NCI-H146 treated with DMSO at 0.1 percent for 48 hours (cell line): Measurements from ENCODE around the gene SMAP1.
"Not testable (repeated sequence)": the region's sequence is repeated elsewhere in the genome, so short reads cannot be mapped to it uniquely, and the experiment has no call there.

Source experiments
- DNase-seq: peaks from one replicate; lab custom pipeline; 2025; ENCODE audit not compliant: unreplicated experiment; lab: John Stamatoyannopoulos, UW

Gene SMAP1

DNA sequence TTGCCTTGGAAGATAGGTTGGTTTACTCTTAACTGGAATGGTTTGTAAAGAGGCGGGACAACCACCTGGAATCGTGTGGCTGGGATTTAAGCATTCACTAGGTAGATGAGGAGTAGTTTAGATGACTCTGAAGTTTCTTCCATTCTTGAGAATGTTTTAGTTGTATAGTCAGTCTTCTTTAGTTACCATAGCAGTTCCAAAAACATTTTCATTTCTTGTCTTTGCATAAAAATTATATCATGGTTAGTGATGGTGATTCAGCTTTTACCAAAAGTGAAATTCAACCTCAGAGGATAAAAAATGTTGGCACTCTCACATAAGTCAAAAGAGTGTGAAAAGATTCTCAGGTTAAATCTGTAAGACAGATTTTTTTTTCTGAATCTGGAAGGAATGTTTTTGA is 70.3 kb downstream of the SMAP1 start:
- DNase-seq = no peak

DNA sequence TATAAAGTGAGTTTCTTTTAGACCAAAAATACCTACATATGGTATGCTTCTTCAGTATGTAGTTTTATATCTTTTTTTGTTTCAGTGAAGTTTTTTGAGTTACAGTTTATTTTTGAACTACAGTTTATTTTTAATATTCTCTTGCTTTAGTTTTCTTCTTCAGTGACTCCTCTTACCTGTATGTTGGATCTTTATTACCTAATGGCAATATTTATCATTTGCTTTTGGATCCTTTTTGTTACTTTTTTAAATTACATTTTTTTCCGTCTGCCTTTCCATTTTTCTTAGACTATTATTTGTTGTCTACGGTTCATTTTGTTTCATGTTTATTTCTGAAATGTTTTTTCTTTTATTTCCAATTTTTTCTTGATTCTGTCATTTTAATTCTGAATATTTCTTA is 71.9 kb downstream of the SMAP1 start:
- DNase-seq = no peak

DNA sequence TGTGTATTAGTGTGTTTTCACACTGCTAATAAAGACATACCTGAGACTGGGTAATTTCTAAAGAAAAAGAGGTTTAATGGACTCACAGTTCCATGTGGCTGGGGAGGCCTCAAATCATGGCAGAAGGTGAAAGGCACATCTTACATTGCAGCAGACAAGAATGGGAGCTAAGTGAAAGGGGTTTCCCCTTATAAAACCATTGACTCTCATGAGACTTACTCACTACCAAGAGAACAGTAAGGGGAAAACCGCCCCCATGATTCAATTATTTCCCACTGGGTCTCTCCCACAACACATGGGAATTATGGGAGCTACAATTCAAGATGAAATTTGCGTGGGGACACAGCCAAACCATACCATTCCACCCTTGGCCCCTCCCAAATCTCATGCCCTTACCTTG is 73.1 kb downstream of the SMAP1 start:
- DNase-seq = not testable (repeated sequence)

DNA sequence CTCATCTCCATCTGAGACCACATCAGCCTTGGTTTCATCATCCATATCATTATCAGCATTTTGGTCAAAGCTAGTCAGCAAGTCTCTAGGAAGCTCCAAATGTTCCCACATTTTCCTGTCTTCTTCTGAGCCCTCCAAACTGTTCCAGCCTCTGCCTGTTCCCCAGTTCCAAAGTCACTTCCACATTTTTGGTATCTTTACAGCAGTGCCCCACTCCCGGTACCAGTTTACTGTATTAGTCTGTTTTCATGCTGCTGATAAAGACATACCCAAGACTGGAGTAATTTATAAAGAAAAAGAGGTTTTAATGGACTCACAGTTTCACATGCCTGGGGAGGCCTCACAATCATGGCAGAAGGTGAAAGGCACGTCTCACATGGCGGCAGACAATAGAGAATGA is 74.8 kb downstream of the SMAP1 start:
- not testable (repeated sequence) for DNase-seq

DNA sequence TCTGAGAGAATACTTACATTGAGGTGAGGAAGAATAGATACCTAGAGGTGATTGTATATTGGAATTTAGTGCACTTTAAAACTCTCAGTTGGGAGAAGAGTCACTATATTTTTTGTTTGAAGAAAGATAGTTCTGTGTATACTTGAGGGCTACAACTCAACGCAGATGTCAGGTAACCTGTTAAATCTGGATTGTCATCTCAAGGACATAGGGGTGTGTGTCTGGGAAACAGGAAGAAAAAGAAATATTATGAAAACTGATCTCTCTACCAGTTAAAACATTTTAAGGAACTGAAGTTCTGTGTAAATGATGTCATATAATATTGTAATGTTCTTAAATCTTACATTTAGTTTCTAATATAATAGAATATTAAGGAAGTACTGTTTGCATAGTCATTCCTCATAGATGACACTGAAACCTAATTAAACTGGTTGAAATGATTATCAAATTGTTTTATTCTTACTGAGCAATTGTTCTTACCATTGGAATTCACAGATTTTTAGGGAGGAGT is 86.2 kb downstream of the SMAP1 start:
- no peak for DNase-seq

DNA sequence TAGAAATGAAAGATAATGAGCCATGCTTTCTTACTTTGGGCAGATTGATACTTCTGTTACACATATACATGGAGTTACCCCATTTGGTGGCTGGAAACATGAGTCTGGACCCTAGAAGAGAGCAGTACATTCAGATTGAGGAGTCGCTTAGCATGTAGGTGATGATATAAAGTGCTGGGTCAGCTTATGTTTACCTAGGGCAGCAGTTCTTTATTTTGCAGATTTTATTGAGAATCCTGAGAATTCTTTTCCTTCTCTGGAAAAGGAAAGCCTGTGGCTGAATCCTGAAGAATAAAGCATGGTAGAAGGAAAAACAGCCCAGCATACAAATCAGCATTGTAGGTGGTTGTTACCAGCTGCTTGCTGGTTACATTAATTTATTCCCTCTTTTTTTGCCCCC is 91.2 kb downstream of the SMAP1 start:
- DNase-seq = no peak

DNA sequence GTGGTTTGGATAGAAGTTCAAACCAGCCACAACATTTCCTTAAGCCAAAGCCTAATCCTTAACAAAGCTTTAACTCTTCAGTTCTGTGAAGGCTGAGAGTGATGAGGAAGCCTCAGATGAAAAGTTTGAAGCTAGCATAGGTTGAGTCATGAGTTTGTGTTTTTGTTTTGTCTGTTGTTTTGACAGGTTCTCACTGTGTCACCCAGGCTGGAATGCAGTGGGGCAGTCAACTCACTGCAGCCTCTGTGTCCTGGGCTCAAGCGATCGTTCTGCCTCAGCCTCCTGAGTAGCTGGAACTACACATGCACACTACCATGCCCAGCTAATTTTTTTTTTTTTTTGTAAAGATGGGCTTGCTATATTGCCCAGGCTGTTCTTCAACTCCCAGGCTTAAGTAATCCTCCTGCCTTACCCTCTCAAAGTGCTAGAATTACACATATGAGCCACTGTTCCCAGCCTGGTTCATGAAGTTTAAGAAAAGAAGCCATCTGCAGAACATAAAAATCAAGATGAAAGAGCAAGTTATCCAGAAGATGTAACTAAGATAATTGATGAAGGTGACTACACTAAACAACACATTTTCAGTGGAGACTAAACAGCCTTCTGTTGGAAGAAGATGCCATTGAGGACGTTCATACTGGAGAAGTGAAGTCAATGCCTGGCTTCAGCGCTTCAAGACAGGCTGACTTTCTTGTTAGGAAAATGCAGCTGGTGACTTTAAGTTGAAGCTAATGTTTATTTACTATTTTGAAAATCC is 96.2 kb downstream of the SMAP1 start:
- no peak for DNase-seq

DNA sequence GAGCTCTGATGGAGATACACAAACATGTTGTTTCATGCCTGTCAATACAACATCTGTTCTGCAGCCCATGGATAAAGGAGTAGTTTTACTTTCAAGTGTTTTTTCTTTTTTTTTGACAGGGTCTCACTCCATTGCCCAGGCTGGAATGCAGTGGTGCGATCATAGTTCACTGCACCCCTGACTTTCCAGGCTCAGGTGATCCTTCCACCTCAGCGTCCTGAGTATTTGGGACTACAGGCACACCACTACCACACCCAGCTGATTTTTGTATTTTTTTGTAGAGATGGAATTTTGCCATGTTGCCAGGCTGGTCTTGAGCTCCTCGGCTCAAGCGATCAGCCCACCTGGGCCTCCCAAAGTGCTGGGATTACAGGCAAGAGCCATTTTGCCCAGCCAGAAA is 97.0 kb downstream of the SMAP1 start:
- no peak for DNase-seq

DNA sequence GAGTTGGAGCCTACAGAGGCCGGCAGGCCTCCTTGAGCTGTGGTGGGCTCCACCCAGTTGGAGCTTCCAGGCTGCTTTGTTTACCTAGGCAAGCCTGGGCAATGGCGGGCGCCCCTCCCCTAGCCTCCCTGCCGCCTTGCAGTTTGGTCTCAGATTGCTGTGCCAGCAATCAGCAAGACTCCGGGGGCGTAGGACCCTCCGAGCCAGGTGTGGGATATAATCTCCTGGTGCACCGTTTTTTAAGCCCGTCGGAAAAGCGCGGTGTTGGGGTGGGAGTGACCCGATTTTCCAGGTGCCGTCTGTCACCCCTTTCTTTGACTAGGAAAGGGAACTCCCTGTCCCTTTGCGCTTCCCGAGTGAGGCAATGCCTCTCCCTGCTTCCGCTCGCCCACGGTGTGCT is 103.7 kb downstream of the SMAP1 start:
- DNase-seq = not testable (repeated sequence)

DNA sequence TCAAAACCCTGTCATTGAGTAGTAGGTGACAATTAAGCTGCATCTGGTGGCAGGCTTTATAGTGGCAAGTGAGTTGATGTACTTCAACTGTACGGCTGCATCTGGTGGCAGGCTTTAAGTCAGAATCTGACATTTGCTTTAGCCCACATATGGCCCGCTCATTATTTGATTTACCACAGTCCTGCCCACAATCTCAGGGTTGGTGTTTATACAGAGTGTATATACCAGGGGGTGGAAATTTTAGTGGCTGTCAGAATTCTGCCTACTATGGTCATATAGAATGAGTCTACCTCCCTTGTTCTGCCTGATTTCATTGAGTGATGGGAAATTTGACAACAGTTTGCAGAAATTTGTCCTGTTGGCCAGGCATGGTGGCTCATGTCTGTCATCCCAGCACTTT is 112.3 kb downstream of the SMAP1 start:
- no peak for DNase-seq

DNA sequence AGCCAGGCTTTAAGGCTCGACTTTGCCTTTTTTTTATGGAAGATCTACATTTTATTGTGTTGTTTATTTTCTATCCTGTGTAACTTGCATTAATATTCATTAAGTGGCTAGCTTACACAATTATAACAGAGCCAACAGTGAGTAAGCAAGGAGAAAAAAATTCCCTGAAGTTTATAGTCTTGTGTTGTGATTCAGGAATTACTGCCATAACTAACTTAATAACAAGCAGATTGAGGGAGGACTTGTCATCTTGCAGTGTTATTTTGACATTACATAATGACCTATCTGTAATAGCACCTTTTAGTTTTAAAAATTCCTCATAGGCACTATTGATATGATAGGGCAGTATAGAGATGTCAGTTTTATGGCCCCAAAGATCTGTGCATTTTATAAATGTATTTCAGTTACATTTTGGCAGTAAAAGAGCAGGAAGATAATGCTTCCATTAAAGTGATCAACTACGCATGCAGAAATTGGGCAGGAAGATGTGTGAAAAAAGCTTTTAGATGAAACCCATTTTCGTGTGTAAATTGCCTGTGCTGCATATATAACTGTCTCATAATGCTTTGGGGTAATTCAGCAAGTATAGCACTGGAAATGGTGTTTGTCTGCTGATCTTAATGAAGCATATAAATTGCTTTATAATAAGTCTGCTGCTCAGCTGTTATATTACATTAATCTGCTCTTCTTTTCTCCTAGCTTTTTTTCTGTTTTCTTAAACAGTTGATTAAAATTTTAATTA is 123.0 kb downstream of the SMAP1 start:
- no peak for DNase-seq

DNA sequence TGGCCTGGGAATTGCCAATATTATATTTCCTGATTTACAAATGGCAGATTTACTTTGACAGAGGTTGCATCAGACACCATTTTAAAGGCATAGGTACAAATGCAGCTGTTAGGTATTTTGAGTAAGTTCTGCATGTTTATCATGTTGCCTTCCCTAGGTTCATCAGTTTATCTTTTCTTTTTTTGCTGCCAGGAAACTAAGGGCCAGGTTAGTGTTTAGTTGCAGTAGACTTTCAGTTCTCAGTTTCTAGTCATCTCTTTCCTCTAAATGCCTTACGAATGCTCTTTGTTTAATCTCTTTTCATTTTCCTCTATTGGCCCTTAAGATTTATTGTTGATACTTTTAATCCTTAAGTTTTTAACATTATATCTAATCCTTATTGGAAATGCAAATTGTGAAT is 129.9 kb downstream of the SMAP1 start:
- no peak for DNase-seq

DNA sequence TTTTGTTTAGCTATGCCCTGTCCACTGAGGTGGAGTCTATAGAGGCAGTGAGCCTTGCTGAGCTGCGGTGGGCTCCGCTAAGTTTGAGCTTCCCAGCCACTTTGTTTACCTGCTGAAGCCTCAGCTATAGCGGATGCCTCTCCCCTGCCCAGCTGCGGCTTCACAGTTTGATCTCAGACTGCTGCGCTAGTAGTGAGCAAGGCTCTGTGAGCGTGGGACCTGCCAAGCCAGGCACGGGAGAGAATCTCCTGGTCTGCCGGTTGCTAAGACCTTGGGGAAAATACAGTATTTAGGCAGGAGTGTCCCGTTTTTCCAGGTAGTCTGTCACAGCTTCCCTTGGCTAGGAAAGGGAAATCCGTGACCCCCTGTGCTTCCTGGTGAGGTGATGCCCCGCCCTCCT is 138.4 kb downstream of the SMAP1 start:
- no peak for DNase-seq

DNA sequence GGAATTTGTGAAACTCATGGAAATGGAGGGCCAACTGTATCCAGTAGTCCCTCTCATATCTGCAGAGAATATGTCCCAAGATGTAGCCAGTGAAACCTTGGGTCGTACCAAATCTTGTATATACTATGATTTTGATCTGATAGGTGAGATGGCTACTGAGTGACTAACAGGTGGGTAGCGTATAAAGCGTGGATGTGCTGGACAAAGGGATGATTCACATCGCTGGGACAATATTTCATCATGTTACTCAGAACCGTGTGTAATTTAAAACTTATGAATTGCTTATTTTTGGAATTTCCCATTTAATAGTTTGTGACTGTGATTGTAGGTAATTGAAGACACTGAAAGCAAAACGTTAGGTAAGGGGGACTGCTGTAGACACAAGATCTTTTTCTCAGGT is 144.1 kb downstream of the SMAP1 start:
- no peak for DNase-seq

DNA sequence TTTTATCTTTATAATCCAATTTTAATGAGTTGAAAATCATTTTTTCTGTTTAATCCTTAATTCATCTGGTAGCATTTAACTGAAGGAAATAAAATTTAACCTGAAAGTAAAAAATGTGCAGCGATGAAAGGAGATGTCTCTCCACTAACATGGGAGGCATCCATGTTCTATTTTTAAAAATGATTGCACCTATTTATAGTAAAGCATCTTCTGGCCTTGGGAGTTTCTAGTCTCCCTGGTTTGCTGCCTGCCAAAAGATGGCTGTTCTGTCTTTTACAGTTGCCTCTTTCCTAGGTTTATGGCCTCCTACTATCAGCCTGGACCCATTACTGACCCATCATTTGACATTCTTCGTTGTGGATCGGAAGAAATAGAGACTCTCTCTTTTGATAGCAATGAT is 146.2 kb downstream of the SMAP1 start:
- DNase-seq = no peak

DNA sequence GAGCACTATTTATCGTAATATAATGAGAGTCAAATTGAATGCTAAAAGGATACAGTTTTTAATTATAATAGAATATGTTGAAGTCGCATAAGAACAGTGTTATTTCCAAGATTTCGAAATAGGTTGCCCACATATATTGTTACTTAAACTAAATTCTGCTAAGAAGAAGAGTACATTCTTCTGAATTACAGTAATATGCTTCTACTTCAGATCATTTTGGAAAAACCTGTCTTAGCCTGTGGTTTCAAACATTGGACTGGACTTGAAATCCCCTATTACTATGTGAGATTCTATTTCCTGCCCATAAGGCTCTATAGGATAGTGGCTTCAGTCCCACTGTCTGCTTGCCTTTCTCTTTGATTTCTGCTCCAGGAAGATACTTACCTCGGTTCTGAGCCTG is 152.0 kb downstream of the SMAP1 start:
- DNase-seq = no peak

DNA sequence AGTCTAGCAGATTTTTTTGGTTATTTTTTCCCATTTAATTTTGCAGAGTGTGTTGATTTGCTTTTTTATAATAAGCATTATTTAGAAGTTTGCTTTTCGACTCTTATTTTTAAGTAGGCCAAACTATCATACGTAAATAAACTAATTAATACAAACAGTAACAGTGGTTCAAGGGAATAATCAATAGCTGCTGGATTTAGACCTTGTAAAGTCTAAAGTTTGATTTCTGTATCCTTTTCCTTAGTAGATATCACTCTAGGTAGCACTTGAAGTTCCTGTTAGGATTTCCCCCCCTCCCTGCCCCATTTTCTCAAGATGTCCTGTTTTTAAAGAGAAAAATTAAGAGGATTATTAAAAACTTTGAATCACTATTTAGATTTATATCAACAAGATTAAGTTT is 153.1 kb downstream of the SMAP1 start:
- no peak for DNase-seq

DNA sequence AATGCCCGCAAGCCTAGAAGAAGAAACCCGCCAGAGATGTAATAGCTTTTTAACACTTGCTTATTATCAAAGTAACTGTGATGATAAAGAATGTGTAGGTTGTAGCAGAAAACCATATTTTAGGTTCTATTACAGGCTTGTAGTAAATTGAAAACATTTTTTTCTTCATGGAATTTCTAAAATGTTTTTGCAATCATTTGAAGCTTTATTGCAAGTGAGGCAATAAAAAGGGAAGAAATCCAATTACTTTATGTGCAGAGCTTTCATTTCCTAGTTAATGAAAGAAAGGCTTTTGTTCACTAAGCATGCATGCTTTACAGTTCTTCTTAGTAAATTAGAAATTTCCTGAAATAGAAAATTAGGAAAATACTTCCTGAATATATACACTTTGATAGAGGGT is 154.1 kb downstream of the SMAP1 start:
- no peak for DNase-seq

DNA sequence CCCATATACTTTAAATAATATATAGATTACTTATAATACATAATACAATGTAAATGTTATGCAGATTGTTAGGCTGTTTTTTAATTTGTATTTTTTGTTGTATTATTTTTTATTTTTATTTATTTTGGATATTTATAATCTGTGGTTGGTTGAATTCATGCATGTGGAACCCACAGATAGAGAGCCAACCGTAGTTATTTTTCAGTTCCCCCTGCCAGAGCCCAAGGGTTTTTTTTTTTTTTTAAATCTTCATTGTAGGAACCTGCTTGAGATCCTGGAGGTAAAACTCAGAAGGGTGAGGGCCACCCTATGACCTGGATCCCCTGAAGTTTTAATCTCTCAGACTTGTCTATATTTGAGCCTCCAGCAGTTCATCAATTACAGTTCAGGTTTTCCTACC is 156.0 kb downstream of the SMAP1 start:
- DNase-seq = no peak

DNA sequence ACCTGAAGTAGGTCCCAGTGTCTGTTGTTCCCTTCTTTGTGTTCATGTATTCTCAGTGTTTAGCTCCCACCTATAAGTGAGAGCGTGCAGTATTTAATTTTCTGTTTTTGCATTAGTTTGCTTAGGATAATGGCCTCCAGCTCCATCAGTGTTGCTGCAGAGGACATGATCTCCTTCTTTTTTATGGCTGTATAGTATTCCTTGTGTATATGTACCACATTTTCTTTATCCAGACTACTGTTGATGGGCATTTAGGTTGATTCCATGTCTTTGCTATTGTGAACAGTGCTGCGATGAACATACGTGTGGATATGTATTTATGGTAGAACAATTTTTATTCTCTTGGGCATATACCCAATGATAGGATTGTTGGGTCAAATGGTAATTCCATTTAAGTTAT is 163.7 kb downstream of the SMAP1 start:
- no peak for DNase-seq

DNA sequence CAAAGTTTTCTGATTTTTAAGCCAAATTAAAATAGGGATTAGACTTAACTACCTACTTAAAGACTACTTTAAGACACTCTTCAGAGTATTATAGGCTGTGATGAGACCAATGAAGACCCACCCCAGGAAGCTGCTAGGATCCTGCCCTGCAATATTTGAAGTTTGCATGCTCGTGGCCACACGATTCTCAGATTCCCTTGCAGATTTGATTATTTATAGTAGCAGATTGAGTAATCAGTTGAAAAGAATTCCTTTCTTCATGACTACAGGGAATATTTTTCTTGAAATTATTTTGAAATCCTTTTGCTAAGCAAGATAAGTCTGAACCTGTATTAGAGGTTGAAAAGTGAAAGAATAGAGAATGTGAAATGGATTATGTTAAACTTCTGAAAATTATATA is 166.8 kb downstream of the SMAP1 start:
- DNase-seq = no peak

DNA sequence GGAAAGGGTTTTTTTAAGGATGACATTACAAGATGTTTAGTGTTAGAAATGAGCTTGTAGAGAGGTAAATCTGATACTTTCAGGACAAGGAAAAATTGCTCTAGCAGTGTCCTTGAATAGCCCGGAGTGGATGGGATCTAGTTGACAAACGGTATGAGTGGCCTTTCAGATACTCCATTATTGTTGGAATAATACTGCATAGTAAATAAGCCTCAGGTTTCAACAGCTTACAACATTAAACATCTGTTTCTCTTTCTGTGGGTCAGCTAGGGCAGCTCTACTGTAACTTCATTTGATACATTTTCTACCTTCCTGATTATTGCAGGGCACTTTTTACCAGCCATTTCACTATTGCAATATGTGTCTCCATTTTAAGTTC is 171.2 kb downstream of the SMAP1 start:
- no peak for DNase-seq
